NCI-H2227 (cell line): ENCODE data around the gene MAGI2.
"Not testable (repeated sequence)": the region's sequence is repeated elsewhere in the genome, so short reads cannot be mapped to it uniquely, and the experiment has no call there.

ENCODE experiments used
- DNase-seq: peaks from one replicate; lab custom pipeline; 2025; ENCODE audit not compliant: unreplicated experiment; lab: John Stamatoyannopoulos, UW

The MAGI2 gene

DNA sequence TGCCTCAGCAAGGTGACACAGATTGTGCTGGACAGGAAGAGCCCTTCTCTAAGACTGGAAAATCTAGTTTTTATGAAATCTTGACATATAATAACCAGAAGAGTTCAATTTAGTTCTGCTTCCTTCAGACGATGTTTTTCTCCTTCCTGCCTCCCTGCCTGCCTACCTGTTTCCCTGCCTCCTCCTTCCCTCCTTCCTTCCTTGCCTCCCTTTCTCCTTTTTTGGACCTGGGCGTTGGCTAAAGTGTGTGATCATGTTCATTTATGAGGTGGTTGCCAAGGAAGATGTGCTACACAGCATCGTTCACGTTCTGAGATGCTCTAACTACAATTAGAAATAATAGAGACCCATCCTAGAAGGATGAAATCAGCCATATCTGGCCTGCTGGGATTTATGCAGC is 1430.3 kb downstream of the MAGI2 start:
- no peak for DNase-seq

DNA sequence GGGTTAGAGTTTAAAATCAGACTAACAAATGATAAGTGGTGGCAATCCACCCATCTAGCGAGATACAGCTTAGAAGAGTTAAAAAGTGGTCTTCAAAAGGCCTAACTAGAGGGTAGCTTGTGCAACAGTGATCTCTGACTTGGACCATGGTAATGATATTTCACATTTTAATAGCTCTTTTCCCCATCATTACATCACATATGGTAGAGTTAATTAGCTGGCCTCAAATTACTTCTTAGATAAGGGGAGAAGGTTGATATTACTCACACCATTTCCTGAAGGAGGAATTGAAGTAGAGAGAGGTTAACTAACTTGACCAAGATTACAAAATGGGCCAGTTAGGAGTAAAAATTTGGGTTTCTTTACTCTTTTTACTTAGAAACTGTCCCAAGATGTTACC is 1431.3 kb downstream of the MAGI2 start:
- no peak for DNase-seq

DNA sequence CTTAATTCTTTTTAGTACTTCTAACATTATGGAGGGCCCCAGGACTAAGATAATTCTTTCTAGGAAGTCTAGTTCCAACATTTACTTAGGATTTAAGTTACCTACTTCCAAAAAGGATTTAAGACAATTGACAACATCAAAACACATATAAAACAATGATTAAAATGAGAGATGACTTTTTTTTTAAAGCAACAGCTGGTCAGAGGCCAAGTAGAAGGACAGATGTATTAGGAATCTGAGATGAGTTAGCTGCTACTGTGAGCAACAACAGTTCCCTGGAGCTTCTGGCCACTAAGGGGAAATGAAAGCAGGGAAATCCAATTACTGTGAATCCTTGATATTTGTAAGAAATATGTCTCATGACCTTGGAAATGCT is 1432.6 kb downstream of the MAGI2 start:
- DNase-seq = no peak

DNA sequence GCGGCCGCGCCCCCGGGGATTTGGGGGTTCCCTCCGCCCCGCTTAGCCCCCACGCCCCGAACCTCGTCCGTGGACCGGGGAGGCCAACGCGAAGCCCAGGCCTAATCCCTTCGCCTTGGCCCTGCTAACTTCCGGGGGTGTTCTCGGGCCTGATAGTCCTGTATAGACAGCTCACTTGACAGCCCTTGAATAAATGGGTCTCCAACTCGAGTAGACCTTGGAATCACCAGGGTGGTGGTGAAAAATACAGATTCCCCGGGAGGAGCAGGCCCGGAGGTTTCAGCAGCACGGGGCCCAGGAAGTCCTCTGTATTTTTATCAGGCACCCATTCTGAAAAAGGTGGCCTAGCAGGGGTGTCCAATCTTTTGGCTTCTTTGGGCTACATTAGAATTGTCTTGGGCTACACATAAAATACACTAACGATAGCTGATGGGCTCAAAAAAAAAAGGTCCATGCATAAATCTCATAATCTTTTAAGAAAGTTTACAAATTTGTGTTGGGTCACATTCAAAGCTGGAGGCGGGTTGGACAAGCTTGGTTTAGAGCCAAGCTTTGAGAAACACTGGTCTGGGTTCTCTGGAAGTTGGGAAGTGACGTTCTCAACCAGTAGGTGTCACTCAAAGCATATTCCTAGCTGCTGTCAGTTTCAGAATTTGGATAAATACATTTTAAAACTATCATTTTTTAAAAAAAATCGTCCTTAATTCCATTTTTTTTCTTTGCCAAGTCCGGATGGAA is 1433.2 kb downstream of the MAGI2 start:
- DNase-seq = peak; percentile 86

DNA sequence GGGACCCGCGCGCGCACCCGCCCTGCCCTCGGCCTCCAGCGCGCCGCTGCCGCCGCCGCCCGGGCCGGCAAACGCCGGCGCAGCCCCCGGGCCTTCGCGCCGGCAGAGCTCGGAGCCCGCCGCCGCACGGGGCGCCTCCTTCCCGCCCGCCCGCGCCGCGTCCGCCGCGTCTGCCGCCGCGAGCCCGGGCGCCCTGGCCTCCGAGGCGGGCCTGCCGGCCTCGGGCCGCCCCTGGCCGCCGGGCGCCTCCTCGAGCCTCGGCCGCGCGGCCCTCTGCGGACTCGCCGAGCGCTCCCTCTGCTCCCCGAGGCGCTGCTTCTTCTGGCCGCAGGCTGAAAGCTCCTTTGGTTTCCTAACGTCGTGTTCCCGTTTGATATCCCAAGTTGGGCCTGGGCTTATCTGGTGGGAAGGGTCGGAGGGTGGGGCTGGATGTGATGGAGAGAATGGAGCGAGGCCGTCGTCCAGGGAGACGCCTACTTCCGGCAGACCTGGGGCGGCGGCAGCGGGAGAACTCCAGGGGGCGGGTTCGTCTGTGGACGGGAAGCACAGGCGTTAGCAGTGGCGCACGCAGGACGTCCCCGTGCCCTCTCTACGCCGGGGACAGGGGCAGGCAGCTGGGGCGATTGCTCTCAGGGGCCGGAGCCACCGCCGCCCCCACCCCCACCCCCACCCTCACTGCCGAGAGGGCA is 1433.9 kb downstream of the MAGI2 start:
- DNase-seq = peak; percentile 93

DNA sequence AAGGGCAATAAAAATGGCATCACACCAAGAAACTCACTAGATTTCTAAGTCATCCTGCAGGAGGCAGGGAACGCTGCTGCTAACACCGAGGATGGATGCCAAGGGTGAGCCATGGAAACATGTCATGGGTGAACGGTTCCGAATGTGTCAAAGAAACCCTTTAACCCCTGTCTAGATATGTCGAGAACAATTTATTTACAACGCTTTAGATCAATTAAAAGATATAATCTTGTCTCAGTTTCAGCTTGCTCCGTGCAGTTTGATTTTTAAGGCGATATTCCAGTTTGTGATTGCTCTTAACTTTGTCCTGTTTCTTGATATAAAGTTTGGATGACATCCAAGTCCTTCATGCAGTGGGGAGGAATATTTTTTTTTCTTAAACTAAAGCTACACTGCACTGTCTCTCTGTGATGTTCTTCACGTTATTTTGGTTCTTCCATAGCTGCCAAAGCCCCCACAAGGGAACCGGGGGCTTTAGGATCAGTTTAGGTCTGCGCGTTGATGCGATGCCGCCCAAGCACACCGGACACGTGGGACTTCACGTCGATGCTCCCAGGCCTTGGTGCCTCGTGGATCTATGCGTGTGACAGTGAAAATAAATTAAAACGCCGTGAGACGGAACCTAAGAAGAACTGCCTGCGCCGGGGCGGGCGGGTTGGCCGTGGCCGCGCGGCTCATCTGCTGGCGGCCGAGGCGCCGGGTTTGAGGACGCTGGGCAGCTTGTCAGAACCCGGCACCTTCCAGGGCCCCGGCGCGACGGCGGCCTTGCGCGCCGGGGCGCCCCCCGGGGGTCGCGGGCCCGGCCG is 1434.6 kb downstream of the MAGI2 start:
- DNase-seq = peak; percentile 58

DNA sequence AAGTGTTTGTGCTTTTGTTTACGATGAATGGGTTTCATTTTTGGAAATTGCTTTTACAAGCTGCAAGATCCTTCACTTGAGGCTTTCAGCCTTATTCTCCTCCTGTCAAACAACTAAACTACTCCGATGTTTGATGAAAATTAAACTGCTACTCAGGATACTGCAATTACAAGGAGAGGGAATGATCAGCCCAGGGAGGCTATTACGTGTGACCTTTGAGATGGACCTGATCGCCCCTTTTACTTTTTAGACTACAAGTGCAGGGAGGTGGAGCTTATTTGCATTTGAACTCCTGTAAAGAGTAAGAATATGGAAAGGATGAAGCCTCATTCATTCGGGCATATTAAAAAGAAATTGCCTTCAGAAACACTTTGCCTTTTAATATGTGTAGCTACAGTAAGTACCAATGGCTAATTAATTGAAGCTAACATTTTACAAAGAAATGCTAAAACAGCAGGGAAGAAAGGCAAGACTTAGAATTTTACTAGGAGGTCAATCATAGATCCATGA is 1435.8 kb downstream of the MAGI2 start:
- peak; percentile 57 for DNase-seq

DNA sequence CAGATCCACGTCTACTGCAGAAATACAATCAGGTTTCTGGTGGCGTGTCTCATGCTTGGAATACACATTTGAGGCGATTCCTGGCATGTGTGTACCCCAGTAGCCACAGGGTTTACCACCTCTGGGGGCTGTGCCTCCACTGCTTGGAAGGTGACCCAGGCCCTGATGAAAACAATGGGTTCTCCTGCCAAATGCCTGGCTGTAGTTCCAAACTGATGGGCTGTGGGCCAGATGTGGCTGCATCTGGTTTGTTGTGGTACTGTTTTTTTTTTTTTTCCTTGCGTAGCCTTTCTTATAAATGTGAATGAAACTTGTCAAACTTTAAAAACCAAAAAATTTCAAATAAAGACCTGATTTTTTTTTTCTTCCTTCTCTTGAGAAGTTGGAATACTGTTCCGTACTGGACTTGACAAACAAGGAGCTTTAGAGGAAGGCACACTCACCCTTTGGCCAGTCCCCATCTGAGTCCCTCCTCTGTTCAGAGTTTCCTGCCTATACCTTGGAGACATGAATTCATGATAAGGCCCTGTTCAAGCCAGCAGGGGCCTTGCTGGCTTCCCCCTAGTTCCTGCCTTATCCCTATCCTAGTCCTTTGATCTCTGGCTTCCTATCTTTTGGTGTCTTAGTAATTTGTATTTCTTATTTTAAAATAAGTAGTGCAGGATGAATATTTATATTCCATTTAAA is 1437.8 kb downstream of the MAGI2 start:
- DNase-seq = no peak

DNA sequence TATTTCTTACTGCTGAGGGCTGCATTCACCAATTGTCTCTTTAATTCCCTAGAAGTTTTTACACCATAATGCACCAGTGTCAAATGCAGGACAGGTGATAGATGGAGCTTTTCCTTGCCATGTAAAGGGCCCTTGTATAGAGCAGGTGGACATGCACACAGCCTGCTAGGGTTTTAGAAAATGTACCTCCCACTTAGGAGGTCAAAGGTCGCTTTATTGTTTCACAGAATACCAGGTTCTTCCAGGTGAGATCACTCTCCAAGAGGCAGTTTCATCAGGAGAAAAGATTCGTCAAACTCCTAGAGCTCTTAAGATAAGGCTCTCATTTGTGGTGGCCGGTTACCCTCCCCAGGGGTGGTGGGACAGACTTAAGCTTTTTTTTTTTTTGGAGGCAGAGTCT is 1439.1 kb downstream of the MAGI2 start:
- no peak for DNase-seq

DNA sequence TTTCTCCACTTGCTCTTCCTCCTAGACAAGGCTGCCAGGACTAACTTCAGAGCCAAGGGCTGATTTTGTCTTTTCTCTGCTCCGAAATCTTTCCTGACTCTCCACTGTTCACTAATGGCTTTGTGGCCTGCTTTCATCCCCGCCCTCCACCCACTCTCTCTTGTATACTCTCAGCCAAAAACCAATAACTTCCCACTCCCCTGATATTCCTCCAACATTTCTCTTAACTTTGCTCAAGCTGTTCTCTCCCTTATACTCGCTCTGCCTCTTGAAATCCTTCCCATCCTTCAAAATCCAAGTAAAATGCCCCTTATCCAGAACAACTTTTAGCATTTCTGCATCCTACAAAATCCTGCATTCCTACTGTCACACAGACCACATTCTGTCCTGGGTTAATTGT is 1440.1 kb downstream of the MAGI2 start:
- DNase-seq = no peak

DNA sequence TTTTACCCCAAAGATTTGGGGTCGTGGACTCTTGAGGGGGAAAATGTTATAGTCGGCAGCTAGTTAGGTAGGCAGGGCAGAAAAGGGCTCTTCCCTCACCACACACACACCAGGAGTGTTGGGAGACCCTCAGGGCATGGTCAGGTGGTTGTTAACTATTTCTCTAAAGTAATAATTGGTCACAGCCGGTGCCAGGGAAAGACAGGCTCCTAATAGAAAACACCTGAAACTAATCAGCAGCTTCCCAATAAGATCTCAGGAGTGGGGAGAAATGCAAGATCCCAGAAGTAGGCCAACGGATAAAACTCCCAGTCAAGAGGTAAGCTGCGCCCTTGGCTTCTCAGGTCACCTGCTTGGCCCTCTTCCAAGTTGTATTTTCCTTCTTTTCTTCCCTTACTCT is 1441.8 kb downstream of the MAGI2 start:
- DNase-seq = no peak

DNA sequence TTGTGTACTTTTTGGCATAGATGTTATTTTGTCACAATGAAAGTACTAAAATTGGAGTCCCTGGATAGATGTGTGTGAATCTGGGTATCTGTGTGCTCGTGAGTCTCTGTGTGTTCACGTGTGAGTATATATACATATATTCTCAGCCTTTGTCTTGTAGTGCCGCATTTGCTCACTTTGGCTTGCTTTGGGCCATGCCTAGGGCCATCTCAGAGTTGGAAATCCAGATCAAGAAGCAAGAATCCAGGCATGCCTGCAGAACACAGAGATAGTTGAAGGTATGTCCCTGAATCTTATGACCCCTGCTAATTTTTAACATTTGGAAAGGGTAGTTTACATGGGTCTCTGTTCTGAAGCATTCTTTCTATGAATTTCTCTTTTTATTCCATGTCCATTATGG is 1446.2 kb downstream of the MAGI2 start:
- no peak for DNase-seq

DNA sequence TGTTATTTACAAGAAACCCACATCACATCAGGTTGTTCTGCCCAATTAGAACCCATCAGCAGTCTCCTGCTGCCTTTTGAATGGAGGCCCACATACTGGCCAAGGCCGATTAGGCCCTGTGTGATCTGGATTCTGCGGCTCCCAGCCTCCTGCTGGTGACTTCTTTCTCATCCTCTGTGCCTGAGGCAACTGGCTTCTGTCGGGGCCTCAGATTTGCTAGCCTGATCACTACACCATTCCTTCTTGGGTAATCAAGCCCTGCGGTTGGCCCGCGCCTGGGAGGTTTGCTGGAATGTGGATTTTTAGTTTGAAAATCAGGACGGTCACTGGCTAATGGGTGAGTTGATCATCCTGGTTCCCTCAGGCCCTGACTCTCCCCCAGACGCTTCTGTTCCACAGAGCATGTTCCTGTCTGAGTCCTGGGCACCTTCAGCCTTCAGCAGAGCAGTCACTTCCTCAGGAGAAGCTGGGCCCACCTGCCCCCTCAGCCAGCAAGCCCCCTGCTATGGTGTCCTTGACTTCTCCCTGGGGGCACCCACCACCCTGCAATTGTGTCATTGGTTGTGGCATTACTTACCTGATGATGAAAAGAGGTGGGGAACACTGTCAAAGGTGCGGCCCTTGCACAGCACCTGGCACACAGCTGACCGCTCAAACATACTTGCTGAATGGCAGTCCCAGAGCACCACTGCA is 1447.3 kb downstream of the MAGI2 start:
- DNase-seq = no peak

DNA sequence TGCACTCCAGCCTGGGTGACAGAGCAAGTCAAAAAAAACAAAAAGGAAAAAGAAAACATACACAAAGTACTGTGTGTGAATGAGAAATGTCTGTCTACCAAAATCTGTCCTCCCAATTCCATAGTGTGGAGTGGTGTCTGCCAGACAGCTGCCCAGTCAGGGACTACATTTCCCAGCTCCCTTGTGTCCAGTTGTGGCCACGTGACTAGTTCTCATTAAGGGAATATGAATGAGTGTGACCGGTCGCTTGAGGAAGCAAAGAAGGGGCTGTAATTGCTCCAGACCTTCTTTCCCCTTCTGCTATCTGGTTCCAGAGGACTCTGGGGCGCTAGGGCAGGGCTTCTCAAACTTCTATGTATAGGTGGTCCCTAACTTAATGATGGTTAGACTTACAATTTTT is 1450.8 kb downstream of the MAGI2 start:
- DNase-seq = no peak

DNA sequence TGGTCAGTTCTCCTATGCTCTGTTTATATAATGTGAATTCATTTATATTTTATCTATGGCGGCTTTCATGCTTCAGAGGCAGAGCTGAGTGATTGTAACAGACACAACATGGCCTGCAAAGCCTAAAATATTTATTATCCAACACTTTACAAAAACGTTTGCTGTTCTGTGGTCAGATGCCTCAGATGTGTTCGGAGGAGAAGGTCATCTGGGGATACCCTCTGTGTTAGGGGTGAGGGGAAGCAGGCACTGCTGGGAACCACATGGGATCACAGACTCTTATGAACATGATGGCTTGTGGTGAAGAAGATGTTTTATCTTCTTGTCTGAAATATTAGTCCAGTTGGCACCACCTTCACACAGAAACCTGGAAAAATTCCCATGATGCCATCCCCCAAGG is 1451.4 kb downstream of the MAGI2 start:
- DNase-seq = no peak

DNA sequence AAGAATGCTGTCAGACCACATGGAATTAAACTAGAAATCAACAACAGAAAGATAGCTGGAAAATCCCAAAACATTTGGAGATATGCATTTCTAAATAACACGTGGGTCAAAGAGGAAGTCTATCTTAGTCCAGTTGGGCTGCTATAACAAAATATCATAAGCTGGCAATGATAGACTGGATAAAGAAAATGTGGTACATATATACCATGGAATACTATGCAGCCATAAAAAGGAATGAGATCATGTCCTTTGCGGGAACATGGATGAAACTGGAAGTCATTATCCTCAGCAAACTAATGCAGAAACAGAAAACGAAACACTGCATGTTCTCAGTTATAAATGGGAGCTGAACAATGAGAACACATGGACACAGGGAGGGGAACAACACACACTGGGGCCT is 1454.3 kb downstream of the MAGI2 start:
- not testable (repeated sequence) for DNase-seq

DNA sequence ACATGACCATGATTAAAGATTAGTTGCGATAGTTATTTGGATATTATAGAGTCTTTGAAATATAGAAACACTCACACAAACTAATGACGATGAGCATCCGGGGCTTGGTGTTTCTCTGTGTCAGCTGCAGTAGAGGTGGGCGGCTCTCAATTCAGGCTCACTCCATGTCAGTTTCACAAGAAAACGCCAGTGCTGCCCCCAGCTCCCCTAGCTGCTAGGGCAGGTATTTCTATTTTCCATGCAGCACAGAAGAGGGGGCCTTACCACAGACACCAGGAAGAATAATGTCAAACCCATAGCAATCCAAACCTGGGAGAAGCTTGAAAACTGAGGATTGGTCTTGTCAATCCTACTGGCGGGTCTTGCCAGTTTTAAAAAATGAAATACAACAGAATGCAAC is 1457.8 kb downstream of the MAGI2 start:
- peak; percentile 63 for DNase-seq

DNA sequence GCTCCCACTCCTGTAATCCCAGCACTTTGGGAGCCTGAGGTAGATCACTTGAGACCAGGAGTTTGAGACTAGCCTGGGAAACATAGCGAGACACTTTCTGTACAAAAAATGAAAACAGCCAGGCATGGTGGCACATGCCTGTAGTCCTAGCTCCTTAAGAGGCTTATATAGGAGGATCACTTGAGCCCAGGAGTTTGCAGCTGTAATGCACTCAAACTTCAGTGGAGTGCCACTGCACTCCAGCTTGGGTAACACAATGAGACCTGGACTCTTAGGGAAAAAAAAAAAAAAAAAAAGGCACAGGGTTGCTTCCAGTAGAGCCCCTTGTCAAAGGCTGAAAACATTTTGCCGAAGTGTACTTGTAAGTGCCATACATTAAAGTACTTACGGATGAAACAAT is 1459.6 kb downstream of the MAGI2 start:
- no peak for DNase-seq

DNA sequence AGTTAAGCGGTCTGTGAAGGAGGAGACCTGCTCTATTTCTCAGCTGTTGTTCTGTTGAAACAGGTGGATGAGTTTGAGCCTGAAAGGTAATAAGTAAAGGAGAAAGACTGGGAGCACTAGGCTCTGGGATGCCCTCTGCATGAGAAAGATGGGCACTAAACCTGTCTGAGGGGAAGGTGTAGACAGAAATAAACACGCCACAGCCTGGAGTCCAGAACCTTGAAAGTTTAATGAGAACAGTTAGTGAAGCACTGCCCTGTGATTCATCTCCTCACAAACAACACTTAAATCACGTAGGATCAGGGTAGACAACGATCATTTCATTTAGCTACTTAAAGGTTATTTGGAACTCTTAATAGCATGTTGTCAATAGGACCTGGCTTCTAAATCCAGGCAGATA is 1461.8 kb downstream of the MAGI2 start:
- DNase-seq = no peak

DNA sequence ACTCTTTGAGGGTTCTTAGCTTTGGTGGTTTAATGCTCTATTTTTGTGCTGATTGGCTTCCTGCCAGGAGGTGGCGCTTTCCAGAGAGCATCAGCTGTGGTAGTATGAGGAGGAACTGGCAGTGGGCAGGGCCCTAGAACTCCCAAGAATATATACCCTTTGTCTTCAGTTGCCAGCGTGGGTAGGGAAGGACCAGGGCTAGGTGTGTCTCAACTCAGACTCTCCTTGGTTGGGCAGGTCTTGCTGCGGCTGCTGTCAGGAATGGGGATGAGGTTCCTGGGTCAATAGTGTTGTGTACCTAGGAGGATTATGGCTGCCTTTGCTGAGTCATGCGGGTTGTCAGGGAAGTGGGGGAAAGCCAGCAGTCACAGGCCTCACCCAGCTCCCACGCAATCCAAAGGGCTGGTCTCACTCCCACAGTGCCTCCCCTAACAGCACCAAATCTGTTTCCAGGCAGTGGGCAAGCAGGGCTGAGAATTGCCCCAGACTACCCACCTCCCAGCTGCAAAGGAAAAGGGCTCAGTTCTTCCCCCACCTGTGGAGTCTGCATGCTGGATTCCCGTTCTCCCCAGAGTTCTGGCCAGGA is 1463.4 kb downstream of the MAGI2 start:
- DNase-seq = no peak
